Stimulated activated naive CD8-positive, alpha-beta T cell treated with anti-CD3 and anti-CD28 coated beads, Interleukin-15, Interleukin-2, amounts not matched to agents 100 ng/mL and 50 ng/mL, for 24 hours (primary cell): ENCODE results near the gene TM4SF5.
"Not testable (repeated sequence)": the region's sequence is repeated elsewhere in the genome, so short reads cannot be mapped to it uniquely, and the experiment has no call there.

Experiments
- H3K27ac Mint-ChIP-seq: one replicate; pipeline ENCODE4 v1.8.0; 2021; ENCODE audit warnings: mild to moderate bottlenecking, mixed read lengths
- H3K27me3 Mint-ChIP-seq: one replicate; pipeline ENCODE4 v1.8.0; 2021; ENCODE audit warnings: mixed read lengths
- H3K36me3 Mint-ChIP-seq: one replicate; pipeline ENCODE4 v1.8.0; 2021; ENCODE audit warnings: low read depth, mixed read lengths
- H3K4me1 Mint-ChIP-seq: one replicate; pipeline ENCODE4 v1.8.0; 2021; ENCODE audit warnings: low read depth, mixed read lengths
- H3K4me3 Mint-ChIP-seq: one replicate; pipeline ENCODE4 v1.8.0; 2021; ENCODE audit warnings: mild to moderate bottlenecking, mixed read lengths
- H3K9me3 Mint-ChIP-seq: one replicate; pipeline ENCODE4 v1.8.0; 2021; ENCODE audit warnings: mixed read lengths

The TM4SF5 gene

DNA sequence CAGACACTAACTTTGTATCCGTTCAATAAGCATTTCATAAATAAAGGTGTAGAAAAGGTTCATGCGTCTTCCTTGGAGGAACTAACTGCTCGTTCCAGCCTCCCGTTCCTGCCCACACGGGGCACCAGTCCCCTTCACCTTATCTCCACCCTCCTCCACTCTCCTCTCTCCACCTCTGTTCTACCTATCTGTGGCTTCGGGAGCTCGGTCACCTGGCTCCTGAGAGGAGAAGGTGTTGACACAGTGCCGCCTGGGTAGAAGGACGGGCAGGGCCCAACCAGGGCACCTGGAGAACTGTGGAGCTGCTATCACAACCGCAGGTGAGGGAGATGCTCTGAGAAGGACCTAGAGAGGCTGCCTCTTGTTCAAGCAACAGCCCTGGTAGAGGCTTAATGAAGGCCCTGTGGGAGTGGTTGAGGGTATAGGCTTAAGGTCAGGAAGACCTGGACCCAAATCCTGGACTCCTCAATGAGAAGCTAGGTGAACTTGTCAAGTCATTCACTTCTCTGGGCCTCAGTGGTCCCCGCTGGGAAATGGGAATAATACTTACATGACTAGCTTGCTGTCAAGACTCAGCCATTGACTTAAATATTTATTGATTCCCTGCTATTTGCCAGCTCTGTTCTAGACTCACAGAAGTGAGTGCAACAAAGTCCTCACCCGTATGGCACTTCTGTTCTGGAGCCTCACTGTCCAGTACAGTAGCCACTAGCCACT, 51.8 kb downstream of the TM4SF5 start:
- Mint-ChIP-seq H3K27ac (no peak overlapping the region), H3K9me3 (no peaks in the 10 kb centered on the region), H3K4me3 (no peak overlapping the region), H3K4me1 (no peaks in the 10 kb centered on the region), H3K27me3 (no peaks in the 10 kb centered on the region), H3K36me3 (no peaks in the 10 kb centered on the region)

GRCh38 chr17:4827399-4827798, 55.7 kb downstream of the TM4SF5 start:
- no peak overlapping the region for H3K27ac Mint-ChIP-seq
- H3K4me1 Mint-ChIP-seq = no peaks in the 10 kb centered on the region
- no peaks in the 10 kb centered on the region for H3K27me3 Mint-ChIP-seq
- H3K36me3 Mint-ChIP-seq = no peaks in the 10 kb centered on the region
- no peak overlapping the region for H3K4me3 Mint-ChIP-seq
- no peaks in the 10 kb centered on the region for H3K9me3 Mint-ChIP-seq

DNA sequence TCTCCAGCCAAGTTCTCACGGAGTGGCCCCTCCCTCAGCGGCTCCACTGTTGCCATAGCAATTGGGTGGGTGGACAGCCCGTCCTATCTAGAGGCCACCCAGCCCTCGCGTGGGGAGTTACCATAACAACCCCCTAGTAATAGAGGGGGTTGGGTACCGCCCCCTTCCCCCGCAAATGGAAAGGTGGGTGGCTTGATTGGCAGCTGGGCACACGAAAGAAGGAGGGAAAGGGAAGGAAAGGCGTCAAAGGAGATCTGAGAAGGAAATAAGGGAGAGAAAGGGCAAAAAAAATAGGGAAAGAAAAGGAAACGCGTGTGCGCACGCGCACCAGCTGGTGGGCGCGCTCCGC, 61.1 kb downstream of the TM4SF5 start:
- Mint-ChIP-seq H3K4me1 (peaks cover 36% of the 10 kb centered on the region), H3K4me3 (peak overlapping the region; percentile 89), H3K27ac (peak overlapping the region; percentile 96)
- H3K36me3 Mint-ChIP-seq, H3K9me3 Mint-ChIP-seq, H3K27me3 Mint-ChIP-seq: not testable (repeated sequence)
